Astrocyte of the cerebellum (primary cell): ENCODE data around the gene BCL6B.

ENCODE experiments used
- DNase-seq: peaks from one replicate; pipeline ENCODE4 v3.0.0-alpha.2; 2011; ENCODE audit warnings: low read depth
- H3K4me3 ChIP-seq: 2 replicates; pipeline ENCODE4 v1.5.1; 2011; ENCODE audit warnings: mild to moderate bottlenecking, low read depth, low read length, moderate library complexity
- in situ Hi-C: cut with HindIII; loops from 2 replicates; pipeline ENCODE4 v1.10.0; 2017; ENCODE audit warnings: low sequenced_read_pairs
- TF ChIP-seq, protein P1 (sequence below): IDR thresholded peaks from 2 replicates; pipeline ENCODE4 v1.5.1; 2012; ENCODE audit warnings: low read length, low read depth, moderate library complexity, mild to moderate bottlenecking; ENCODE audit errors: missing control alignments

BCL6B gene

GRCh38 chr17:7039832-7040231, 17.0 kb downstream of the BCL6B start:
- in situ Hi-C loops, result no loop called here

GRCh38 chr17:7041607-7042500, 19.0 kb downstream of the BCL6B start:
- no peak for DNase-seq
- in situ Hi-C loops, result no loop called here
- TF ChIP-seq, protein P1, sequence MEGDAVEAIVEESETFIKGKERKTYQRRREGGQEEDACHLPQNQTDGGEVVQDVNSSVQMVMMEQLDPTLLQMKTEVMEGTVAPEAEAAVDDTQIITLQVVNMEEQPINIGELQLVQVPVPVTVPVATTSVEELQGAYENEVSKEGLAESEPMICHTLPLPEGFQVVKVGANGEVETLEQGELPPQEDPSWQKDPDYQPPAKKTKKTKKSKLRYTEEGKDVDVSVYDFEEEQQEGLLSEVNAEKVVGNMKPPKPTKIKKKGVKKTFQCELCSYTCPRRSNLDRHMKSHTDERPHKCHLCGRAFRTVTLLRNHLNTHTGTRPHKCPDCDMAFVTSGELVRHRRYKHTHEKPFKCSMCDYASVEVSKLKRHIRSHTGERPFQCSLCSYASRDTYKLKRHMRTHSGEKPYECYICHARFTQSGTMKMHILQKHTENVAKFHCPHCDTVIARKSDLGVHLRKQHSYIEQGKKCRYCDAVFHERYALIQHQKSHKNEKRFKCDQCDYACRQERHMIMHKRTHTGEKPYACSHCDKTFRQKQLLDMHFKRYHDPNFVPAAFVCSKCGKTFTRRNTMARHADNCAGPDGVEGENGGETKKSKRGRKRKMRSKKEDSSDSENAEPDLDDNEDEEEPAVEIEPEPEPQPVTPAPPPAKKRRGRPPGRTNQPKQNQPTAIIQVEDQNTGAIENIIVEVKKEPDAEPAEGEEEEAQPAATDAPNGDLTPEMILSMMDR, result no peak
- H3K4me3 ChIP-seq, result no peak overlapping the region

More at GRCh38 chr17:7039832-7040231, 17.0 kb downstream of the BCL6B start:
- TF ChIP-seq, protein P1, result no peak
- H3K4me3 ChIP-seq, result no peak overlapping the region
- no peak for DNase-seq

GRCh38 chr17:7042501-7043181, 19.8 kb downstream of the BCL6B start:
- in situ Hi-C loops, result no loop called here
- H3K4me3 ChIP-seq, result no peak overlapping the region
- TF ChIP-seq, protein P1, result no peak
- DNase-seq, result no peak

DNA sequence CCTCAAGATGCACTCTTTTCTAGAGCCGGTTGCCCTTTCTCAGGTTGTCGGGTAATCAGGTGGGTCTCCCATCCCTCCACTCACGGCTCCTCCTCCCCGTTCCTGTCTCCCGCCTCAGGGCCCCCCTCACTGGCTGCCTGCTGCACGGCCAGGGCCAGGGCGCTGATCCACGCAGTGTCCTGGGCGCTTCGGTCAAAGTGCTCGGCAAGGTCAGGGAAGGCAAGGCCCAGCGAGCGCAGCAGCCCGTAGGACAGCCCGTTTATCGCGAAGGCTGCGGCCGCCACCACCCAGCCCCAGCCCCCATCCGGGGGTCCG, 20.3 kb downstream of the BCL6B start:
- no peak for DNase-seq
- in situ Hi-C loops, result no loop called here
- TF ChIP-seq, protein P1, result no peak
- peak overlapping the region; percentile 27 for H3K4me3 ChIP-seq

GRCh38 chr17:7043497-7044198, 20.8 kb downstream of the BCL6B start, which contains the start of gene SLC16A11:
Gene SLC16A11 (minus strand): TSS chr17:7044092. CDS start chr17:7043513, 579 bp downstream.
- no peak for DNase-seq
- TF ChIP-seq, protein P1, result no peak
- peak within 1 kb of the TSS; percentile 27 for H3K4me3 ChIP-seq
- in situ Hi-C loops, result no loop called here

GRCh38 chr17:7045492-7046126, 22.8 kb downstream of the BCL6B start:
- H3K4me3 ChIP-seq, result no peak overlapping the region
- in situ Hi-C loops, result no loop called here
- peak; percentile 75 for DNase-seq
- TF ChIP-seq, protein P1, result peak; percentile 71
